ENCODE data around the gene PDE6C. TPM values are rescaled to one million over a fixed set of nuclear protein-coding genes. Genes with fewer than 3 reads are reported as not detected.
A peak's percentile ranks its signal among the peaks of the same experiment; 100 is the strongest.

PDE6C gene
- total RNA-seq, 1 donor from 2014 or later = not detected

GRCh38 chr10:93599335-93599734 lies 13.0 kb upstream of the PDE6C start:
- DNase-seq (ENCODE audit: low spot score in 2 of 2, unreplicated experiment in 2 of 2) = no peak
- H3K9me3 Mint-ChIP-seq = no peaks in the 10 kb centered on the region
- TF ChIP-seq CTCF (IDR thresholded peaks at IDR 0.05; ENCODE audit: unreplicated experiment) = no peak
- peak overlapping the region; percentile 54 for H3K4me3 Mint-ChIP-seq
- H3K27me3 Mint-ChIP-seq (ENCODE audit: low read depth) = peaks cover 80% of the 10 kb centered on the region
- peaks cover 9% of the 10 kb centered on the region for H3K4me1 Mint-ChIP-seq
- no peak overlapping the region for H3K27ac Mint-ChIP-seq
- H3K36me3 Mint-ChIP-seq = no peaks in the 10 kb centered on the region

GRCh38 chr10:93599778-93600177 lies 12.6 kb upstream of the PDE6C start:
- Mint-ChIP-seq H3K36me3 (no peaks in the 10 kb centered on the region), H3K27me3 (ENCODE audit: low read depth) (peaks cover 80% of the 10 kb centered on the region), H3K4me1 (peaks cover 12% of the 10 kb centered on the region), H3K27ac (no peak overlapping the region), H3K4me3 (peak overlapping the region; percentile 54), H3K9me3 (no peaks in the 10 kb centered on the region)
- no peak for DNase-seq (ENCODE audit: low spot score in 2 of 2, unreplicated experiment in 2 of 2)
- no peak for TF ChIP-seq CTCF (IDR thresholded peaks at IDR 0.05; ENCODE audit: unreplicated experiment)

- no peak for TF ChIP-seq CTCF (IDR thresholded peaks at IDR 0.05; ENCODE audit: unreplicated experiment)
- DNase-seq (ENCODE audit: low spot score in 2 of 2, unreplicated experiment in 2 of 2) = peak; percentile 31 to 59
- Mint-ChIP-seq H3K9me3 (no peaks in the 10 kb centered on the region), H3K27me3 (ENCODE audit: low read depth) (peaks cover 79% of the 10 kb centered on the region), H3K36me3 (no peaks in the 10 kb centered on the region), H3K27ac (no peak overlapping the region), H3K4me3 (peak overlapping the region; percentile 64), H3K4me1 (peaks cover 12% of the 10 kb centered on the region)
These were observed 11.7 kb upstream of the PDE6C start for GRCh38 chr10:93600446-93601145.

GRCh38 chr10:93601146-93601773 lies 11.1 kb upstream of the PDE6C start, which contains the start of gene RBP4:
Gene RBP4, minus strand, starts transcription at chr10:93601235. Its CDS starts 207 bp downstream, at chr10:93601028.
- H3K9me3 Mint-ChIP-seq = no peaks in the 10 kb centered on the region
- no peaks in the 10 kb centered on the region for H3K36me3 Mint-ChIP-seq
- peaks cover 80% of the 10 kb centered on the region for H3K27me3 Mint-ChIP-seq (ENCODE audit: low read depth)
- no peak for TF ChIP-seq CTCF (IDR thresholded peaks at IDR 0.05; ENCODE audit: unreplicated experiment)
- no peak for DNase-seq (ENCODE audit: low spot score in 2 of 2, unreplicated experiment in 2 of 2)
- no peak within 1 kb of the TSS for H3K27ac Mint-ChIP-seq
- H3K4me3 Mint-ChIP-seq = peak within 1 kb of the TSS; percentile 64
- H3K4me1 Mint-ChIP-seq = peaks cover 12% of the 10 kb centered on the region

- DNase-seq (ENCODE audit: low spot score in 2 of 2, unreplicated experiment in 2 of 2) = no peak
- Mint-ChIP-seq H3K27ac (no peak overlapping the region), H3K27me3 (ENCODE audit: low read depth) (peaks cover 83% of the 10 kb centered on the region), H3K36me3 (no peaks in the 10 kb centered on the region), H3K4me1 (peaks cover 12% of the 10 kb centered on the region), H3K4me3 (peak overlapping the region; percentile 53), H3K9me3 (no peaks in the 10 kb centered on the region)
- no peak for TF ChIP-seq CTCF (IDR thresholded peaks at IDR 0.05; ENCODE audit: unreplicated experiment)
These were observed 10.6 kb upstream of the PDE6C start for GRCh38 chr10:93601774-93602162.
